ENCODE results near the gene HRH1.

The HRH1 gene

DNA sequence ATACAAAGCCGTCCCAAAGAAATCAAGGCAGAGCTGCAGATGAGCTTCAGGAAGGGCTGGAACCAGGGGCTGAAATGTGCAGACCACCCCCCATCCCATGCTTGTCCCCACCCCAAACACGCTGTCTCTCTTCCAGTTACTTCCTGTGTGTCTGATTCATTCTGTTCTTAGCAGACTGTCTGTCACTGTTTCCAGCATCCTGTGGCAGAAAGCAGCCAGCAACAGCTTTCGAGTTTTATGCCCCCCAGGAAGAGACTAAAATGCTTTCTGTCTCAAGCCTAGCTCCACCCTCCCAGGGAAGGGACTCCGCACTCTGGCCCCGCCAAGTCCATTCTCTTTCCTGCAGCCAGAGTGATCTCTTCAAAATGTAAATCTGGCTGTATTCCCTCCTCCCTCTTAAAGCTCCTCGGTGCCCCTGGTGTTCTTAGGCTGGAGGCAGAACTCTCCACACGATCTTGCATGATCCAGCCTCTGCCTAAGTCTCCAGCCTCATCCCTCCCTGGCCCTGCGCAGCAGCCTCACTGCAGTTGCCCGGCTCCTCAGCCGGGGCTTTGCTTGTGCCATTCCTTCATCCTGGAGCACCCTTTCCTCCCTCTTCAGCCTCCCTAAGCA, 41.5 kb downstream of the HRH1 start:
- DNase-seq (ENCODE audit: extremely low spot score), result no peak
- ChIA-PET POLR2A (interaction anchor here (1.4 kb wide), 1 partner anchor 12 kb away, joined by 3 read pairs; no protein-coding TSS in a partner anchor), CTCF (interaction anchor here (0.6 to 1.1 kb wide), 4 partner anchors 10 to 139 kb away, joined by 3 read pairs; no protein-coding TSS in a partner anchor)
- TF ChIP-seq FOXA1 (IDR thresholded peaks at IDR 0.05), result no peak
- TF ChIP-seq NFRKB (IDR thresholded peaks at IDR 0.05), result no peak
- TF ChIP-seq FOXM1 (IDR thresholded peaks at IDR 0.05; ENCODE audit: borderline replicate concordance), result no peak
- no peak for TF ChIP-seq HDGF (IDR thresholded peaks at IDR 0.05; ENCODE audit: borderline replicate concordance)
- no peak for TF ChIP-seq SUZ12 (IDR thresholded peaks at IDR 0.05)
- TF ChIP-seq BHLHE40 (IDR thresholded peaks at IDR 0.05; ENCODE audit: borderline replicate concordance), result no peak
- TF ChIP-seq ZNF384 (IDR thresholded peaks at IDR 0.05), result no peak
- no peak for TF ChIP-seq TARDBP (IDR thresholded peaks at IDR 0.05)
- no peak for TF ChIP-seq FOXK2 (IDR thresholded peaks at IDR 0.05)
- TF ChIP-seq ELF4 (IDR thresholded peaks at IDR 0.05), result no peak
- no peak for TF ChIP-seq CTBP1 (IDR thresholded peaks at IDR 0.05; ENCODE audit: borderline replicate concordance)
- no peak for TF ChIP-seq L3MBTL2 (conservative IDR thresholded peaks at IDR 0.05)
- no peak for TF ChIP-seq LEF1 (IDR thresholded peaks at IDR 0.05; ENCODE audit: borderline replicate concordance)

DNA sequence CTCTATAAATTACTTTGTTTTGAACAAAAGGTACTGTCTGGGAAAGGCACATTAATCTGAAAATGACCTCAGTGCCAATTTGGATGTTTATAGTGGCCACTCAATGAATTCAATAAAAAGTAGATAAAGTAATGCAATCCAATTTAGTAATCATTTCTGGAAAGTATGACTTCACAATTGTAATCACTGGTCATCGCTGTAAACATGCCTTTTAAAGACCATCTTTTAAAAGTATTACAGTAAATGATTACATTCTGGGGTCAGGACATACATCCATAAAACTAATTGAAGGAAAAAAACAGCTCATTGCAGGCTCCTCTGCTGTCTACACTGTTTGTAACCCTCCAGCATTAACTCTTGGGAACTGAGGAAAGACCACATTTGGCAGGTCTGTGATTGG, 43.2 kb downstream of the HRH1 start:
- CTCF ChIA-PET, result no interaction called here
- no peak for DNase-seq (ENCODE audit: extremely low spot score)
- TF ChIP-seq FOXM1 (IDR thresholded peaks at IDR 0.05; ENCODE audit: borderline replicate concordance) (no peak), ARNT (IDR thresholded peaks at IDR 0.05) (no peak), ZNF384 (IDR thresholded peaks at IDR 0.05) (no peak), CTBP1 (IDR thresholded peaks at IDR 0.05; ENCODE audit: borderline replicate concordance) (peak; percentile 83; the same call in 1 of the 2 replicates), ELF4 (IDR thresholded peaks at IDR 0.05) (no peak), NFRKB (IDR thresholded peaks at IDR 0.05) (no peak), L3MBTL2 (conservative IDR thresholded peaks at IDR 0.05) (no peak), FOXK2 (IDR thresholded peaks at IDR 0.05) (no peak), FOXA1 (IDR thresholded peaks at IDR 0.05) (no peak)
- TF ChIP-seq, protein P1, sequence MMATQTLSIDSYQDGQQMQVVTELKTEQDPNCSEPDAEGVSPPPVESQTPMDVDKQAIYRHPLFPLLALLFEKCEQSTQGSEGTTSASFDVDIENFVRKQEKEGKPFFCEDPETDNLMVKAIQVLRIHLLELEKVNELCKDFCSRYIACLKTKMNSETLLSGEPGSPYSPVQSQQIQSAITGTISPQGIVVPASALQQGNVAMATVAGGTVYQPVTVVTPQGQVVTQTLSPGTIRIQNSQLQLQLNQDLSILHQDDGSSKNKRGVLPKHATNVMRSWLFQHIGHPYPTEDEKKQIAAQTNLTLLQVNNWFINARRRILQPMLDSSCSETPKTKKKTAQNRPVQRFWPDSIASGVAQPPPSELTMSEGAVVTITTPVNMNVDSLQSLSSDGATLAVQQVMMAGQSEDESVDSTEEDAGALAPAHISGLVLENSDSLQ (IDR thresholded peaks at IDR 0.05), result peak; percentile 29
- POLR2A ChIA-PET, result interaction anchor here (2.0 kb wide), 1 partner anchor 75 kb away, joined by 6 read pairs; the partner anchor contains the start of gene ATG7

DNA sequence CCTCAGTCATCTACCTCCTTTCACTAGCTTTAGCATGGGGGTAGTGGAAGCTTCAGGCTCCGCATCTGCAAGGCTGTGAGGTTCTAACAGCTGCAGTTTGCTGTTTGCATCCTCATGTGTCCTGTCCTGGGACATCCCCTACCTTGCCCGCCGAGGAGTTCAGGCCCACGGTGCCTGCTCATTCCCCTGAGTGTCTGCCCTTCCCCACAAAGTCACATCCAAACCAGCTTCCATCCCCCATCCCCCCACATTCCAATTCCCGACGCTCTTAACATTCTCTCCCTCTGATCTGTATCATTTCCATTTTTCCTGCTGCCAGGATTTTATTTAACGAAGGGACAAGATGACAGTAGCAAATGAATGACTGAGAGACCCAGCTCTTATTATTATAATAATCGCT, 43.8 kb downstream of the HRH1 start:
- POLR2A ChIA-PET, result interaction anchor here (2.0 kb wide), 1 partner anchor 74 kb away, joined by 6 read pairs; the partner anchor contains the start of gene ATG7
- TF ChIP-seq L3MBTL2 (conservative IDR thresholded peaks at IDR 0.05) (no peak), ZNF384 (IDR thresholded peaks at IDR 0.05) (no peak), HDGF (IDR thresholded peaks at IDR 0.05; ENCODE audit: borderline replicate concordance) (no peak), SP1 (IDR thresholded peaks at IDR 0.05) (no peak), FOXA1 (IDR thresholded peaks at IDR 0.05) (no peak), FOXM1 (IDR thresholded peaks at IDR 0.05; ENCODE audit: borderline replicate concordance) (no peak), NFRKB (IDR thresholded peaks at IDR 0.05) (no peak), BHLHE40 (IDR thresholded peaks at IDR 0.05; ENCODE audit: borderline replicate concordance) (no peak), LEF1 (IDR thresholded peaks at IDR 0.05; ENCODE audit: borderline replicate concordance) (no peak), ELF4 (IDR thresholded peaks at IDR 0.05) (no peak), TARDBP (IDR thresholded peaks at IDR 0.05) (no peak), ARNT (IDR thresholded peaks at IDR 0.05) (no peak), SUZ12 (IDR thresholded peaks at IDR 0.05) (no peak), FOXK2 (IDR thresholded peaks at IDR 0.05) (no peak), CTBP1 (IDR thresholded peaks at IDR 0.05; ENCODE audit: borderline replicate concordance) (no peak)
- TF ChIP-seq, protein P1 (IDR thresholded peaks at IDR 0.05), result no peak
- CTCF ChIA-PET, result no interaction called here
- DNase-seq (ENCODE audit: extremely low spot score), result no peak

DNA sequence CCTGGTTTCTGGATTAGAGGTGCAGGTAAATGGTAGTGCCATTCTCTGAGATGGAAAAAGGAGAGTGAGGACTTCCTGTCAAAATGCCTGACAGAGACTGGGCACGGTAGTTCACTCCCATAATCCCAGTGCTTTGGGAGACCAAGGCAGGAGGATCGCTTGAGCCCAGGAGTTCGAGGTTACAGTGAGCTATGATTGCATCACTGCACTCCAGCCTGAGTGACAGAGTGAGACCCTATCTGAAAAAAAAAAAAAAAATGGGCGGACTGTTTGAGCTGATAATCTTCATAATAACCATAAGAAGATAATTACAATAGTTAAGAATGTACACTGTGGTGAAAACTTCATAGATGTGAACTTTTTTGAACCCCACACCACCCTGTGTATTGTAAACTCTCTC, 44.2 kb downstream of the HRH1 start:
- DNase-seq (ENCODE audit: extremely low spot score), result no peak
- POLR2A ChIA-PET, result interaction anchor here (2.0 kb wide), 1 partner anchor 74 kb away, joined by 6 read pairs; the partner anchor contains the start of gene ATG7
- TF ChIP-seq L3MBTL2 (conservative IDR thresholded peaks at IDR 0.05) (no peak), ELF4 (IDR thresholded peaks at IDR 0.05) (no peak), ZNF384 (IDR thresholded peaks at IDR 0.05) (peak; percentile 34; the same call in 1 of the 2 replicates), FOXK2 (IDR thresholded peaks at IDR 0.05) (no peak), LEF1 (IDR thresholded peaks at IDR 0.05; ENCODE audit: borderline replicate concordance) (no peak)
- TF ChIP-seq, protein P1 (IDR thresholded peaks at IDR 0.05), result peak; percentile 59
- CTCF ChIA-PET, result interaction anchor here (0.6 kb wide), 1 partner anchor 103 kb away, joined by 3 read pairs; no protein-coding TSS in a partner anchor

DNA sequence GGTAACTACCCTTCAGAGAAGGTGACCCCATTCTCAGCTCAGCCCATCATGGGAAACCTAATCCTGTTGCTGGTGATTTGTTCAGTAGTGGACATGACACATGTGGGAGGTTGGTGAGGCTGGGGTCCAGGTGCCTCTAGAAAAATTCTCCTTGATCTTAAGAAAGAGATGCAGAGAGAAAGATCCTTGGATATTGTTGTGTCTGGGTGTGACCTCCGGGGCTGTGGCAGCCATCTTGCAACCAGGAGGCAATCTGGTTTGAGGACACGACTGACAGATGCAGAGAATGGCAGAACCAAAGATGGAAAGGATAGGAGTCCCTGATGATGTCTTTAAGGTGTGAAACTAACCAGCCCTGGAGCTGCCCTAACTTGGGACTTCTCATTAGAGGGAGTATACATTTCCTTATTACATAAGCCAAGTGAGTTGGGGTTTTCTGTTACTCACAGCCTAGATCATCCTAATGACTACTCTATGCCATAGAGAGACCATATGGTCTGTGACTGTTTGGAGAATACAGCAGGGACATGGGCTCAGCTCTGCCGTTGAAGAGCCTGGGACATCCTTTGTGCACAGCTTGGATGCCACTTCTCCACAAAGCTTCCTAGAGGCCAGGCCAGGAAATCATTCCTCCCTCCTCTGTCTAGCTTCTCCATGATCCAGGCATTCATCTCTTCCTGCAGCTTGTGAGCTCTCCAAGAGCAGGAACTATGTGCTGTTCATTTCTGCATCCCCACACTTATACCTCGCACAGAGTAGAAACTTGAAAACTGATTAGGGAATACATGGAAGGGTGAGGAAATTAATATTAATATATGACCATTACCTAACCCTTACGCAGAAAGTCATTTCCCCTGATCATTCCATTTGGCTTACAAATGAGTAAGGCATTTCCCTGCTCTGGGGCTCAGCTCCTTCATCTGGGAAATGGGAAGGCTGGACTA, 45.9 kb downstream of the HRH1 start:
- DNase-seq (ENCODE audit: extremely low spot score), result no peak
- ChIA-PET POLR2A (no interaction called here), CTCF (no interaction called here)
- TF ChIP-seq SP1 (IDR thresholded peaks at IDR 0.05) (no peak), CTBP1 (IDR thresholded peaks at IDR 0.05; ENCODE audit: borderline replicate concordance) (no peak), LEF1 (IDR thresholded peaks at IDR 0.05; ENCODE audit: borderline replicate concordance) (no peak), ARNT (IDR thresholded peaks at IDR 0.05) (no peak), FOXM1 (IDR thresholded peaks at IDR 0.05; ENCODE audit: borderline replicate concordance) (no peak), FOXA1 (IDR thresholded peaks at IDR 0.05) (no peak), ZNF384 (IDR thresholded peaks at IDR 0.05) (no peak), TARDBP (IDR thresholded peaks at IDR 0.05) (no peak), FOXK2 (IDR thresholded peaks at IDR 0.05) (no peak)
- TF ChIP-seq, protein P1 (IDR thresholded peaks at IDR 0.05), result no peak

All from HEK293T (cell line).